ENCODE results near the gene HOXA5.

HOXA5 gene

GRCh38 chr7:27143023-27143949 is at the start of gene HOXA5:
TSS of gene HOXA5 (minus strand) at chr7:27143681. CDS start at chr7:27143607, 74 bp downstream.
- in situ Hi-C loops (cut with HindIII; ENCODE audit: low pct_ligation_motif_present, low pct_unique_long_range_greater_than_20kb, low sequenced_read_pairs) = no loop called here
- DNase-seq = peak; percentile 99

- in situ Hi-C loops (cut with HindIII; ENCODE audit: low pct_ligation_motif_present, low pct_unique_long_range_greater_than_20kb, low sequenced_read_pairs) = no loop called here
- peak; percentile 40 for DNase-seq
Observed at GRCh38 chr7:27192546-27193334, 49.3 kb upstream of the HOXA5 start.

DNA sequence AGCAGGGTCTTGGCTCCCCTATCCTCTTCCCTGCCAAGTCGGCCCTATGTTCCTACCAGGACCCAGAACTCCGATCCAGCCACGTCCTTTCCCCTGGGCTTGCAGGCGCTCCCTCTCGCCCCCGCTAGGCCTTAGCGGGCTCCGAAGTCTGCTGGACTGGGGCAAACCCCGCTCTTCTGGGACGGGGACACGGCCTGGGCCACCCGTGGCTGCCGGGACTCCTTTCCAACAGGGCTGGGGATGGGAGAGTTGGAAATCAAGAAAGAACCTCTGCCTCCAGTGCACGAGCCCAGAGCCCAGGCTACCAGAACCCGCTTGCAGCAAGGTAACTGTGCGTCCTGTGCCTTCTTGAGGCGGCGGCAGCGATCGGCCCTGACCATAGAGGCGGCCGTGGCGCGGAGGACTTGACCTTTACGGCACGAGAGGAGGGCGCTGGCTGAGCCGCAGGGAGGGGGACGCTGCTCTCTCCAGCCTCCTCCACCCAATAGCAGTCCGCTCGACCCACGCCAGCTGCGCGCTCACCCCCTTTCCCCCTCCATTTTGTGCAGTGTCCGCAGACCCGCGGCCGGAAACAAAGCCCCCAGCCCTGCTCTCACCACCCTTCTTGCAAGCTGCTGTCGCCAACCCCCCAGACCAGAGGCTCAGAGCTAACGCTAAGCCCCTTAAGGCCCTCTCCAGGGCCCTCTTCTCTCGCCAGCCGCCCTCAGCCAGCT is 48.5 kb upstream of the HOXA5 start:
- no peak for DNase-seq
- in situ Hi-C loops (cut with HindIII; ENCODE audit: low pct_ligation_motif_present, low pct_unique_long_range_greater_than_20kb, low sequenced_read_pairs) = no loop called here

- in situ Hi-C loops (cut with HindIII; ENCODE audit: low pct_ligation_motif_present, low pct_unique_long_range_greater_than_20kb, low sequenced_read_pairs) = no loop called here
- no peak for DNase-seq
Observed at GRCh38 chr7:27191161-27191731, 47.8 kb upstream of the HOXA5 start.

- DNase-seq = no peak
- in situ Hi-C loops (cut with HindIII; ENCODE audit: low pct_ligation_motif_present, low pct_unique_long_range_greater_than_20kb, low sequenced_read_pairs) = no loop called here
Observed at GRCh38 chr7:27189997-27190748, 46.7 kb upstream of the HOXA5 start.

DNA sequence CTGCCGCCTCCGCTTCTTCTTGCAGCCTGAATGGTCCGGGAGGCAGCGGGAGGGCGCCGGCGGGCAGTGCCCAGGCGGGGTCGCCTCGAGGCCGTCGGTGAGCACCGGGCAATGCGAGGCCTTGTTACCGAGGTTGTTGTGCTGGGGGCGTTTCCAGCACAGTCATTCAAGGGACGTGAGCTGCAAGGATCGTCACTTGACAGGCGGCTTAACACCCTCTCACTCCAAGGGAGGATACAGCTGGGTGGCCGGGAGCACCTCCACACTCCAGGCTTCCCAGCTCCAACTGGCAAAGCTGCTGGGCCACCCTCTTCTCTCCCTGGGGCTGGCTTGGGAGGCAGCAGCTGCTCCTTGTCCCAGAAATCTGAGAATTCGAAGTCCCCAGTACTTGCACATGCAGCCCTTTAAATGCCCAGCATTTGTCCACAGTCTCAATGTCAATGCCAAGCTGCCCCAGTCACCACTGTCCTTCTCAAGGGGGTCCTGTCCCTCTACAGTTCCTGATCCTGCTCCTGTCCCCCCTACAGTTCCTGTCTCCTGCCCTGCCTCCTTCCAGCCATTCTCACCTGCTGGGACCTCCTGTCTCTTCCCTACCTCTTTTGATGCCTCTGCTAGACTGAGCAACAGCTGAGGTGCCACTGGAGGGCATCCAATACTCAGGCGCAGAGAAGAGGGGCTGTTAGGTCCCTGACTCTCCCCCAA is 46.0 kb upstream of the HOXA5 start:
- in situ Hi-C loops (cut with HindIII; ENCODE audit: low pct_ligation_motif_present, low pct_unique_long_range_greater_than_20kb, low sequenced_read_pairs) = no loop called here
- no peak for DNase-seq

GRCh38 chr7:27188386-27189294 is 45.2 kb upstream of the HOXA5 start:
- no peak for DNase-seq

DNA sequence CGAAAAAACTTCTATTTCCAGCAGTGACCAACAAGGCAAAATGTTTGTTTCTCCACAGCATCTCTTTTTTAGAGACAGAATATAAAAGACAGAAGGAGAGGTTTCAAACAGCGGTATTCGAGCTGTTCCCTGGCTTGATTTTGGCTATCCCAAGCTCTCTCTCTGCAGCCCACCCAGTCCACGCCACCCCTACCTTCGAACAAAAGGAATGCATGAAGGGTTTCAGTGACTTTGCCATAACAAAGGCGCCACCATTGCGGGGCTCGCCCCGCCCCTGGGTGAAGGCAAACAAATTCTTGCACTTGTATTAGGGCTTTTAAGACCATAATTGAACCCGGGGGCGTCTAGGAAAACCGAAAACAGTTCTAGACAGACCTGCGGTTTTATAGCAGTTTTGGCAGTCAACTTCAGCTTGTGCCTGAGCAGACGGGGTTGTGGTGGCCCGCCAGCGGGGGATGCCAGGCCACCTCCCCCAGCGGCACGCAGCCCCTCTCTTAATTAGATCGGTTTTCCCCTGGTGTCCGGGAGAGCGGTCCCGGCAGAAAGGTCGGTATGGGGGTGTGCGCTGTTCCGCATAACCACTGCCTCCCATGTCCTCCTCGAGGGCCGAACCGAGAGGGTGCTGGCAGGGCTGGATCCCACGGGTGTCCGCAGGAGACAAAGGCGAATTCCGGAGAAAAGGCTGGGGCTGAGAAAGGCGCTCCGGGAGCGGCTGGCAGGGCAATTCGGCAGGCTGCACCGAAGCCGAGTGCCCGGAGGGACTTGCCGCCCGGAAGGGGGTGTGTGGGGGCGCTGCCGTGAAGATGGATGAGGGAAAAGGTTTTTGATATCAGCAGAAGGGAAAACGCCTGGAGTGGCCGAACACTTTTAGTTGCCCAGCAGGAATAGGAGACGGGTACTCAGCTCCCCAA is 44.2 kb upstream of the HOXA5 start:
- in situ Hi-C loops (cut with HindIII; ENCODE audit: low pct_ligation_motif_present, low pct_unique_long_range_greater_than_20kb, low sequenced_read_pairs) = no loop called here

More at GRCh38 chr7:27188386-27189294, 45.2 kb upstream of the HOXA5 start:
- in situ Hi-C loops (cut with HindIII; ENCODE audit: low pct_ligation_motif_present, low pct_unique_long_range_greater_than_20kb, low sequenced_read_pairs) = no loop called here

DNA sequence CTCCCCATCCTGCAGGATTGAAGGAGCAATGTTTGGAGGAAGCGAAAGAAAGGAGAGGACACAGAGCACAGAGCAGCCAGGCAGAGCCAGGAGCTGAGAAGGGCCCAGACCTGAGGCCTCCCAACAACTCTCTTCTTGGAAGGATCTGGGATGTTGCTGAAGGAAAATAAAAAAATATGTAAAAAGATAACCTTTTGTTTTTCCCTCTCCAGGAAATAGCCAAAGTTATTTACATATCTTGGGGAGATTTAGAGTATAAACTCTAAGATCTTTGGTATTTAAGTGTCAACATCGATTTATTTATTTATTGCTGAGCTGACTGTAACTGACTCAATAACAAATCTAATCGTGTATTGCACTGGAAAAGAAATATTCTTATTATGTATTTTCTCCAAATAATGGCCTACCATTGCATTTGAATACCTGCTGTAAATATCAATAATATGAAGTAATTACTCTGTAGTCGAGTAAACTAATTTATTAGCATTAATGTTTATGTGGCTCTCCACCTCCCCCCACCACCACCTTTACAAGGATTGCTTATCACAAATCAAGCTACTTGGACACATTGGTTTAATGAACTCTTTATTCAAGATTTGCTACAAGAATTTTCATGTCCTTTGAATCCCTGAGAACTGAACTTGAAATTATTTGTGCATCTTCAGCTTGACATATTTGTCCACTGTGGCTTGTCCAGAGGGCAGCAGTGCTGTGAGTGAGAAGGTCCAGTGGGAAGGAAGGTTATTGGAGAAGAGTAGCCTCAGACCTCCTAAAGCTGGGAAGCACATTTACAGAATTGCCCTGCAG is 43.4 kb upstream of the HOXA5 start:
- no peak for DNase-seq
- in situ Hi-C loops (cut with HindIII; ENCODE audit: low pct_ligation_motif_present, low pct_unique_long_range_greater_than_20kb, low sequenced_read_pairs) = no loop called here

More for the DNA sequence above, 44.2 kb upstream of the HOXA5 start:
- no peak for DNase-seq

DNA sequence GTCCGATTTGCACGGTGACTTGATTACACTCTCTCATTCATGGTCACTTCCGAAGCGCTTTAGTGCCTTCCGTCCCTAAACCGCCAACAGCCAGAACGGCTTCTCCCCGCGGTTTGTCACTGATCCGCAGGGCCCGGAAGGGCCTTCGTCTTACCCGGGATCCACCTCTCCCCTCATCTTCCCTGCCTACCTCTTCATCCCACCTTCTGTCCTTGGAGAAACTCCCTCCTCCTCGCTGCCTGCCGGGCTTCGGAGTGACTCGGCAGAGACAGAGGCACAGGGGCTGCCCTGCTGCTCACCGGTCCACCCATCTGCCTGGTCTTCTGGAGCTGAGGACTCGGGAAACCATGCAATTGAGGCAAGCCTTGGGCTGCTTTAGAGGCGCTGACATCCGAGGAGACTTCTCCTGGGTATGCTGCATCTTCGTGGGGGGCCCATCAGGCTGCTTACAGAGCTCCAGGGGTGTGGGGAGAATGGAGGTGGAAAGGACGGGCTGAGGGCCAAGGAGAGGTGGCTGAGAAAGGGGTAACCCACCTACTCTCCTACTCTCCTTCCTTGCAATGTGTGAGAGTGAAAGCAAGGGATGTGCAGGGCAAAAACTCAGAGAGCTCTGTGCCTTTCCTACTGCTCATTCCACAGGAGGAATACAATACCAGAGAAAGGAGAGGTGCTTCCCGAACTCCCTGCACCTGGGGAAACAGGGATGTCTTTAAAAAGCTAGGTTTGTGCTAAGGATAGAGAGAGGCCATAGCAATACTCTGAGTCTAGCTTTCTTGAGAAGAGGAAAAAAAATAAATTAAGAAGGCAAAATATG is 42.6 kb upstream of the HOXA5 start:
- in situ Hi-C loops (cut with HindIII; ENCODE audit: low pct_ligation_motif_present, low pct_unique_long_range_greater_than_20kb, low sequenced_read_pairs) = no loop called here

DNA sequence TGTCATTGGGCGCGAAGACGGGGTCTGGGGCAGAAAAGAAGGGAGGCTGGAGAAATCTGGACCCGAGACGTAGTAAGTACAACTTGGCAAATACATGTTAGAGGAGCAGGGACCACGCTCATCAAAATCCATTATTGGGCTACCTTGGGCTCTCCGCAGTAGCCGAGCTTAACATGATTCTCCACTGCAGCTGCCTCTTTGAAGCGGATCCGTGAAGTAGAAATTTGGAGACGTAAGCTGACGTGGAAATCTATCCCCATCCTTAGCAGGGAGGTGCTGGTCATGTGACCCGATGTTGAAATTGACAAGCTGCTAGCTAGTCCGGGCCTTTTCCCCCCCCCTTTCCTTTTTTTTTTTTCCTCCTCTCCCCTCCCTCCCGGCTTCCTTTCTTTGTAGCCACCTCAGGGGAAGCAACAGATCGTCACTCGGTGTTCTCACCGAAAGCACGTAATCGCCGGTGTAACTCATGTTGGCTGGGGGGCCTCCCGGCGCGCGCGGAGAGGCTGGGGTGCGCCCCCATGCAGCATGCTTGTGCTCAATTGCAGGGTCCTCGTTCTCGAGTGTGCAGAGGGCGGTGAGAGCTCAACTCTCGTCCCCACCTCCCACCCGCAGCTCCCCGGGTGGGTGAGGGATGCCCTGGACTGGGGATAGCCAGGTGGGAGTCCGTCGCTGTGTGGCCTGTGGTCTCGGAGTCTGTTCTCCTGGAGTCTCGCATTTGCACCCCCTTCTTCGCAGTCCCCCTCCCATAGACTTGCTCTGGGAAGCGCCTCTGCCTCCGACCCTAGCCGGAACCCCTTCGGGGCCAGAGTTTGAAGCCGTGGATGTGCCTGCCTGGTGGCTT is 41.8 kb upstream of the HOXA5 start, which contains the start of gene HOXA11:
TSS of gene HOXA11 (minus strand) at position 220 of the 841 bp plus-strand sequence. CDS start at position 132, 88 bp downstream.
- DNase-seq = no peak
- in situ Hi-C loops (cut with HindIII; ENCODE audit: low pct_ligation_motif_present, low pct_unique_long_range_greater_than_20kb, low sequenced_read_pairs) = no loop called here

More for the DNA sequence above, 42.6 kb upstream of the HOXA5 start:
- no peak for DNase-seq

- in situ Hi-C loops (cut with HindIII; ENCODE audit: low pct_ligation_motif_present, low pct_unique_long_range_greater_than_20kb, low sequenced_read_pairs) = no loop called here
- DNase-seq = peak; percentile 79
Observed at GRCh38 chr7:27184337-27185012, 41.0 kb upstream of the HOXA5 start.
